GM23248 (cell line): Measurements from ENCODE around the gene RNF126. TPM values are rescaled to one million over a fixed set of nuclear protein-coding genes. Genes with fewer than 3 reads are reported as not detected.
"Not testable (repeated sequence)": the region's sequence is repeated elsewhere in the genome, so short reads cannot be mapped to it uniquely, and the experiment has no call there.

Experiments
- DNase-seq: peaks from one replicate; pipeline ENCODE4 v3.0.0-alpha.2; 2015
- H2AFZ ChIP-seq: fragments of 200-600 bp; sonication (generic); 2 replicates; pipeline ENCODE4 v1.6.1; 2016; ENCODE audit warnings: antibody characterized with exemption
- H3F3A ChIP-seq: fragments of 200-600 bp; sonication (generic); 2 replicates; pipeline ENCODE4 v1.6.1; 2016; ENCODE audit warnings: mild to moderate bottlenecking, antibody characterized with exemption, mixed run types; ENCODE audit not compliant: insufficient read depth
- H3K27ac ChIP-seq: fragments of 200-600 bp; sonication (generic); 2 replicates; pipeline ENCODE4 v1.5.1; 2016; ENCODE audit warnings: mild to moderate bottlenecking
- H3K27me3 ChIP-seq: fragments of 200-600 bp; sonication (generic); replicated peaks from 2 replicates; pipeline ENCODE4 v1.6.1; 2016; ENCODE audit warnings: mild to moderate bottlenecking; ENCODE audit not compliant: insufficient read depth
- H3K36me3 ChIP-seq: fragments of 200-600 bp; sonication (generic); 2 replicates; pipeline ENCODE4 v1.6.1; 2016; ENCODE audit warnings: low read depth, mild to moderate bottlenecking
- H3K4me1 ChIP-seq: fragments of 200-600 bp; sonication (generic); 2 replicates; pipeline ENCODE4 v1.6.1; 2016; ENCODE audit warnings: mild to moderate bottlenecking; ENCODE audit not compliant: insufficient read depth
- H3K4me2 ChIP-seq: fragments of 200-600 bp; sonication (generic); one replicate; pipeline ENCODE4 v1.6.1; 2016; ENCODE audit warnings: mild to moderate bottlenecking; ENCODE audit not compliant: unreplicated experiment
- H3K4me3 ChIP-seq: fragments of 200-600 bp; sonication (generic); 2 replicates; pipeline ENCODE4 v1.5.1; 2016; ENCODE audit warnings: mild to moderate bottlenecking
- H3K79me2 ChIP-seq: fragments of 200-600 bp; sonication (generic); 2 replicates; pipeline ENCODE4 v1.6.1; 2016; ENCODE audit warnings: mild to moderate bottlenecking; ENCODE audit not compliant: insufficient read depth
- H3K9ac ChIP-seq: fragments of 200-600 bp; sonication (generic); 2 replicates; pipeline ENCODE4 v1.6.1; 2016; ENCODE audit warnings: mild to moderate bottlenecking
- H3K9me2 ChIP-seq: fragments of 200-600 bp; sonication (generic); 2 replicates; pipeline ENCODE4 v1.6.1; 2016; ENCODE audit warnings: mixed run types, mild to moderate bottlenecking, moderate library complexity; ENCODE audit not compliant: insufficient read depth
- H3K9me3 ChIP-seq: fragments of 200-600 bp; sonication (generic); one replicate; pipeline ENCODE4 v1.6.1; 2017; ENCODE audit warnings: low read depth
- H4K20me1 ChIP-seq: fragments of 200-600 bp; sonication (generic); 2 replicates; pipeline ENCODE4 v1.6.0; 2016; ENCODE audit not compliant: insufficient read depth
- EZH2 ChIP-seq: fragments of 200-600 bp; sonication (generic); IDR thresholded peaks from 2 replicates; pipeline ENCODE4 v1.6.1; 2018; ENCODE audit warnings: antibody characterized with exemption, mild to moderate bottlenecking; ENCODE audit not compliant: insufficient read depth, poor library complexity, severe bottlenecking
- EZH2phosphoT487 ChIP-seq: fragments of 200-600 bp; sonication (generic); IDR thresholded peaks from 2 replicates; pipeline ENCODE4 v1.6.1; 2018; ENCODE audit warnings: antibody characterized with exemption, moderate library complexity, mild to moderate bottlenecking, low read depth; ENCODE audit not compliant: insufficient read depth
- WGBS, 2 experiments: methylation state at CpG; one replicate each; pipeline ENCODE4 v1.1.6; 2015 to 2017; ENCODE audit warnings: low lambda C conversion rate in 2 of 2, low coverage in 1 of 2; ENCODE audit errors: missing lambda C conversion rate in 2 of 2; 5-methylcytosine and 5-hydroxymethylcytosine counted together
- in situ Hi-C: fragments of 300-500 bp; cut with MboI; formaldehyde crosslinking; loops from 2 replicates; pipeline ENCODE4 v1.15.0; 2020
- polyA plus RNA-seq: library from polyadenylated mRNA; unstranded; fragments of >200 nt; fragmentation: Nextera tagmentation; extraction: Ambion mirVana; gene quantifications from 2 replicates; pipeline ENCODE4 v1.2.1, GENCODE V29; 2016
- total RNA-seq: library from RNA; depleted of rRNA; stranded (reverse); fragments of >200 nt; shearing (Covaris generic); gene quantifications from 2 replicates; pipeline ENCODE4 v1.2.3, GENCODE V29; 2014

RNF126 gene
- total and polyA plus RNA-seq, 2 experiments from 2014 or later: 52.7 to 72.4 TPM

DNA sequence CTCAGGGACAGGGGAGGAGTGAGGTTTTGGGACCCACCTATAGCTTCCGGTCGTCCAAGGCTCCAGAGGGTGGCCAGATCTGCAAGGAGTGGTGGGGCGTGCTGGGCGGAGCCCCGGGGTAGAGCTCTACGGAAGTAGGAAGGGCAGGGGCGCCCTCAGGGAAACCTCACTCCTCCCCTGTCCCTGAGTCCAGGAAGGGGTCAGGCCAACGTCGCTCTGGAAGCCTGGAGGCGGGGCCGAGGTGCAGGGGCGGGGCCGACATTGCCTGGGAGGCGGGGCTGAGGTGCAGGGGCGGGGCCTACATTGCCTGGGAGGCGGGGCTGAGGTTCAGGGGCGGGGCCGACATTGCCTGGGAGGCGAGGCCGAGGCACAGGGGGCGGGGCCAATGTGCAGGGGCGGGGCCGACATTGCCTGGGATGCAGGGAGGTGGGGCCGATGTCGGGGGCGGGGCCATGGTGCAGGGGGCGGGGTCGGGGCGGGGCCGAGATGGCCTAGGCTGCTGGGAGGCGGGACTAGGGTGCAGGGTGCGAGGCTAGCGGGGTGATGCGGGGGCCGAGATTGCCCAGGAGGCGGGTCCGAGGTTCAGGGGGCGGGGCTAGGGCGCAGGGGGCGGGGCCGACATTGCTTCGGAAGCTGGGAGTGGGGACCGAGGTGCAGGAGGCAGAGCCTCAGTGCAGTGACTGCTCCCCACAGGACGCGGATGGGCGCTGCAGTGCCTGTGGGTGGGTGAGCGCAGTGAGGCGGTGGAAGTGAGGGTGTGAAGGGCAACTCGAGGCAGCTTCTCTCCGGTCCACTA is 40.8 kb upstream of the RNF126 start:
- 10 to 19% methylated on average over 12 to 50 of the region's 50 CpGs for WGBS, 2 experiments
- Histone ChIP-seq H3K4me1 (no peaks in the 10 kb centered on the region), H3K4me2 (no peak overlapping the region), H3K9me3 (no peaks in the 10 kb centered on the region), H3K27me3 (0 out of 2 replicates have a peak, but pooled peaks cover 6% of the 10 kb centered on the region), H3K36me3 (no peaks in the 10 kb centered on the region), H3K9ac (no peak overlapping the region), H3K9me2 (no peaks in the 10 kb centered on the region), H2AFZ (no peak overlapping the region), H3K79me2 (no peaks in the 10 kb centered on the region), H4K20me1 (no peaks in the 10 kb centered on the region), H3F3A (peaks cover 7% of the 10 kb centered on the region; the same call in 1 of the 2 replicates), H3K4me3 (no peak overlapping the region), H3K27ac (no peak overlapping the region)
- DNase-seq: peak; percentile 61
- TF ChIP-seq EZH2 (no peak), EZH2phosphoT487 (no peak)
- in situ Hi-C loops: no loop called here

DNA sequence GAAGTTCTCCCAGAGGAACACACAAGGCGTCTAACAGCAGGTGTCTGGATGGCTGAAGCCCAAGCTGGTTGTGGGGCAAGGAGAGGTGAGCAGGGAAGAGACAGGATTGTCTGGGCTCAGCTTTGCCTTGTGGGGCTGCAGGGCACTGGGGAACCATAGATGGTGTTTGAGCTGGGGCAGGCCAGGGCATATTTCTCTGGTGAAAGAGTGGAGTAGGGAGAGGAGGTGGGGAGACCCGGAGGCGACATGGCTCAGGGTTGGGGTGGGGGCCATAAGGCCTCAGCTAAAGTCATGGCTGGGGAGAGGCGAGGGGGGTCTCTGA is 40.3 kb upstream of the RNF126 start:
- Histone ChIP-seq H3K27ac (no peak overlapping the region), H3K27me3 (0 out of 2 replicates have a peak, but pooled peaks cover 4% of the 10 kb centered on the region), H3K9me2 (no peaks in the 10 kb centered on the region), H4K20me1 (no peaks in the 10 kb centered on the region), H3K9ac (no peak overlapping the region), H2AFZ (no peak overlapping the region), H3K79me2 (no peaks in the 10 kb centered on the region), H3K36me3 (no peaks in the 10 kb centered on the region), H3K9me3 (no peaks in the 10 kb centered on the region), H3F3A (peaks cover 7% of the 10 kb centered on the region; the same call in 1 of the 2 replicates), H3K4me3 (no peak overlapping the region), H3K4me2 (no peak overlapping the region), H3K4me1 (no peaks in the 10 kb centered on the region)
- 46 to 49% methylated on average over 4 of the region's 4 CpGs for WGBS, 2 experiments
- in situ Hi-C loops: no loop called here
- TF ChIP-seq EZH2 (no peak), EZH2phosphoT487 (no peak)
- no peak for DNase-seq

DNA sequence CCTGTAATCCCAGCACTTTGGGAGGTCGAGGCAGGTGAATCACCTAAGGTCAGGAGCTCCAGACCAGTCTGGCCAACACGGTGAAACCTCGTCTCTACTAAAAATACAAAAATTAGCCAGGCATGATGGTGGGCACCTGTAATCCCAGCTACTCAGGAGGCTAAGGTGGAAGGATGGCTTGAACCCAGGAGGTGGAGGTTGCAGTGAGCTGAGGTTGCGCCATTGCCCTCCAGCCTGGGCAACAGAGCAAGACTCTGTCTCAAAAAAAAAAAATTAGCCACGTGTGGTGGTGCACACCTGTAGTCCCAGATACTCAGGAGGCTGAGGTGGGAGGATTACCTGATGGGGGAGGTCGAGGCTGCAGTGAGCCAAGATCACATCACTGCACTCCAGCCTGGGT is 39.8 kb upstream of the RNF126 start:
- H3K36me3 ChIP-seq, H3K4me1 ChIP-seq, H3K9me3 ChIP-seq, H3K79me2 ChIP-seq, H4K20me1 ChIP-seq, H3K9me2 ChIP-seq, H3K27me3 ChIP-seq, H3K4me3 ChIP-seq, H3K9ac ChIP-seq, H3F3A ChIP-seq, H3K4me2 ChIP-seq, H2AFZ ChIP-seq, H3K27ac ChIP-seq, in situ Hi-C loops, DNase-seq: not testable (repeated sequence)
- 64 to 73% methylated on average over 6 of the region's 6 CpGs for WGBS, 2 experiments

DNA sequence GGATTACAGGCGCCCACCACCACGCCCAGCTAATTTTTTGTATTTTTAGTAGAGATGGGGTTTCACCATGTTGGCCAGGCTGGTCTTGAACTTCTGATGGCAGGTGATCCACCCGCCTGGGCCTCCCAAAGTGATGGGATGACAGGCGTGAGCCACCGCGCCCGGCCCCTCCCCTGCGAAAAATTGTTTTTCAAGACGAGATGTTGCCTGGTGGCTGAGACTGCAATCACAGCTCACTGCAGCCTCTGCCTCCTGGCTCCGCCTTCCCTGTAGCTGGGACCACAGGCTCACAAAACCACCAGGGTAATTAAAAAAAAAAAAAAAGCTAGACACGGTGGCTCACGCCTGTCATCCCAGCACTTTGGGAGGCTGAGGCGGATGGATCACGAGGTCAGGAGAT is 36.9 kb upstream of the RNF126 start:
- H3K9me3 ChIP-seq, H3K79me2 ChIP-seq, H3K4me2 ChIP-seq, H3F3A ChIP-seq, H3K9ac ChIP-seq, H2AFZ ChIP-seq, H3K4me3 ChIP-seq, H3K36me3 ChIP-seq, DNase-seq, H3K9me2 ChIP-seq, H3K27ac ChIP-seq, in situ Hi-C loops, H3K4me1 ChIP-seq, H4K20me1 ChIP-seq, H3K27me3 ChIP-seq: not testable (repeated sequence)
- 69 to 70% methylated on average over 10 to 14 of the region's 14 CpGs for WGBS, 2 experiments

DNA sequence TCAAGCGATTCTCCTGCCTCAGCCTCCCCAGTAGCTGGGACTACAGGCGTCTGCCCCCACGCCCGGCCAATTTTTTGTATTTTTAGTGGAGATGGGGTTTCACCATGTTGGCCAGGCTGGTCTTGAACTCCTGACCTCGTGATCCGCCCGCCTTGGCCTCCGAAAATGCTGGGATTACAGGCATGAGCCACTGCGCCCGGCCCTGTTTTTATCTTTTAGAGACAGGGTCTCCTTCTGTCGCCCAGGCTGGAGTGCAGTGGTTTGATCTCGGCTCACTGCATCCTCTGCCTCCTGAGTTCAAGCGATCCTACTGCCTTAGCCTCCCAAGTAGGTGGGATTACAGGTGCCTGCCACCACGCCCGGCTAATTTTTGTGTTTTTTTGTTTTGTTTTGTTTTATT is 35.5 kb upstream of the RNF126 start:
- H3K36me3 ChIP-seq, H3K4me1 ChIP-seq, H3K27me3 ChIP-seq, H3K79me2 ChIP-seq, H4K20me1 ChIP-seq, H3K4me3 ChIP-seq, in situ Hi-C loops, H3F3A ChIP-seq, H3K9ac ChIP-seq, H3K9me3 ChIP-seq, H3K9me2 ChIP-seq, H2AFZ ChIP-seq, DNase-seq, H3K27ac ChIP-seq, H3K4me2 ChIP-seq: not testable (repeated sequence)
- 77 to 81% methylated on average over 13 to 15 of the region's 15 CpGs for WGBS, 2 experiments
